A549 (cell line): ENCODE results near the gene CLASP1.

Source experiments
- CTCF ChIP-seq: fragments of >200 bp; sonication (Bioruptor Twin); formaldehyde crosslinking; IDR thresholded peaks from 3 replicates; pipeline ENCODE4 v1.5.1; 2016
- EP300 ChIP-seq, 2 experiments: fragments of >200 bp; sonication (Bioruptor Twin); formaldehyde crosslinking; IDR thresholded peaks; 2 replicates in 1 of 2; 3 replicates in 1 of 2; pipeline ENCODE4 v1.6.1; 2016 to 2017
- JUN ChIP-seq, 2 experiments: fragments of >200 bp; sonication (Bioruptor Twin); formaldehyde crosslinking; IDR thresholded peaks; 2 replicates in 1 of 2; 3 replicates in 1 of 2; pipeline ENCODE4 v1.6.1; 2016 to 2017
- NR3C1 ChIP-seq: fragments of >200 bp; sonication (Bioruptor Twin); formaldehyde crosslinking; IDR thresholded peaks from 3 replicates; pipeline ENCODE4 v1.6.1; 2017

DNA sequence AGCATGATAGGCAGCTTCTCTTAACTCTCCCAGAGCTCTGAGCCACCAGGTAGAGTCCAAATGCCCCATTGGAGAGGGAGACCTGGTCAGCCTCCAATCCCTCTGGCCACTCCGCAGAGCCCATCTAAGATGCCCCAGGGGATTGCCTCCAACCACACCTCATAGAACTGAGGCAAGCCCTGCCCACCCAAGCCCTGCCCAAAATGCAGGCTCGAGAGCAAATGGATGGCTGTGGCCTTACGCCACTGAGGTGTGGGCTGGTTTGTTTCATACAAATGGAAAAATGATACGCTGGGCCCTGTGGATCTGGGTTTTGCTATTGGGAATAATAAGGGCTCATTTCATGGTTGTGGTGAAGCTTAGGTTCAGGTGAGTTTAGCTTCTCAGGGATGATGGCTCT lies 361.3 kb downstream of the CLASP1 start:
- no peak for TF ChIP-seq CTCF
- TF ChIP-seq NR3C1, result no peak
- TF ChIP-seq JUN (IDR thresholded peaks at IDR 0.05), result no peak
- TF ChIP-seq EP300 (IDR thresholded peaks at IDR 0.05), result no peak
